HepG2 (cell line): ENCODE measurements around the gene LYPD3. TPM values are rescaled to one million over a fixed set of nuclear protein-coding genes. Genes with fewer than 3 reads are reported as not detected.

Experiments
- ARHGAP35 ChIP-seq: sonication (generic); formaldehyde crosslinking; IDR thresholded peaks from 2 replicates; pipeline ENCODE4 v1.9.0; 2022; ENCODE audit warnings: mild to moderate bottlenecking, inconsistent platforms, moderate library complexity, missing genetic modification reagents, borderline replicate concordance
- HDAC6 ChIP-seq: fragments of 200-600 bp; sonication (generic); IDR thresholded peaks from 2 replicates; pipeline ENCODE4 v1.7.0; 2017; ENCODE audit warnings: mild to moderate bottlenecking, antibody characterized with exemption, low read length, low read depth
- HMG20A ChIP-seq: IDR thresholded peaks from 2 replicates; pipeline ENCODE4 v1.6.1; 2016; ENCODE audit warnings: borderline replicate concordance
- MEIS1 ChIP-seq: sonication (generic); formaldehyde crosslinking; IDR thresholded peaks from 2 replicates; pipeline ENCODE4 v1.9.0; 2021; ENCODE audit warnings: mild to moderate bottlenecking, missing genetic modification reagents, moderate library complexity, borderline replicate concordance
- MIER2 ChIP-seq: IDR thresholded peaks from 2 replicates; pipeline ENCODE4 v1.6.1; 2016; ENCODE audit warnings: missing biosample characterization, missing genetic modification reagents
- MTF1 ChIP-seq: sonication (generic); formaldehyde crosslinking; IDR thresholded peaks from 2 replicates; pipeline ENCODE4 v1.5.0; 2020; ENCODE audit warnings: missing genetic modification reagents
- PAF1 ChIP-seq: IDR thresholded peaks from 2 replicates; pipeline ENCODE4 v1.6.1; 2016; ENCODE audit warnings: missing genetic modification reagents, missing compliant biosample characterization
- POLR2G ChIP-seq: fragments of 200-400 bp; formaldehyde crosslinking; IDR thresholded peaks from 2 replicates; pipeline ENCODE4 v1.6.1; 2018; ENCODE audit warnings: mild to moderate bottlenecking, low read depth, low read length, moderate library complexity
- PRPF4 ChIP-seq: fragments of 200-400 bp; formaldehyde crosslinking; IDR thresholded peaks from 2 replicates; pipeline ENCODE4 v1.6.1; 2016; ENCODE audit warnings: low read length, low read depth; ENCODE audit not compliant: poor library complexity, severe bottlenecking
- SOX13 ChIP-seq, 3 experiments: fragments of 450-650 bp in 1 of 3; sonication (generic) in 1 of 3; formaldehyde crosslinking in 1 of 3; IDR thresholded peaks in 2 of 3; conservative IDR thresholded peaks in 1 of 3; 2 replicates each; pipeline versions ENCODE4 v1.5.0 to v1.6.1; 2016 to 2020; ENCODE audit warnings: antibody characterized with exemption in 1 of 3, mild to moderate bottlenecking in 1 of 3, missing compliant biosample characterization in 1 of 3, missing genetic modification reagents in 1 of 3, moderate library complexity in 1 of 3
- TFAP4 ChIP-seq: sonication (generic); IDR thresholded peaks from 2 replicates; pipeline ENCODE4 v1.6.1; 2016; ENCODE audit warnings: low read depth, borderline replicate concordance
- ZFP37 ChIP-seq: sonication (generic); formaldehyde crosslinking; IDR thresholded peaks from 2 replicates; pipeline ENCODE4 v1.4.0; 2020; ENCODE audit warnings: missing genetic modification reagents, borderline replicate concordance
- ZNF18 ChIP-seq: sonication (generic); formaldehyde crosslinking; IDR thresholded peaks from 2 replicates; pipeline ENCODE4 v1.8.0; 2022; ENCODE audit warnings: mild to moderate bottlenecking, missing genetic modification reagents; ENCODE audit not compliant: insufficient replicate concordance
- ZNF205 ChIP-seq: IDR thresholded peaks from 2 replicates; pipeline ENCODE4 v1.6.1; 2018; ENCODE audit warnings: missing biosample characterization, missing genetic modification reagents
- ZNF484 ChIP-seq: sonication (generic); formaldehyde crosslinking; IDR thresholded peaks from 2 replicates; pipeline ENCODE4 v1.5.1; 2020; ENCODE audit warnings: mild to moderate bottlenecking, low read depth, missing genetic modification reagents, borderline replicate concordance
- ZNF563 ChIP-seq: sonication (generic); formaldehyde crosslinking; IDR thresholded peaks from 2 replicates; pipeline ENCODE4 v1.8.0; 2022; ENCODE audit warnings: mild to moderate bottlenecking, moderate library complexity, missing genetic modification reagents
- ZNF724P ChIP-seq: sonication (generic); formaldehyde crosslinking; IDR thresholded peaks from 2 replicates; pipeline ENCODE4 v1.8.0; 2022; ENCODE audit warnings: missing genetic modification reagents, borderline replicate concordance
- polyA plus RNA-seq, 8 experiments: library from polyadenylated mRNA; depleted of rRNA in 3 of 8; stranded (reverse) in 7 of 8; unstranded in 1 of 8; fragments of >200 nt; fragmentation: Illumina TruSeq in 4 of 8; extraction: Trizol in 4 of 8; gene quantifications; 2 replicates each; pipeline versions ENCODE4 v1.2.1 to v1.2.3, GENCODE V29; 2011 to 2016; ENCODE audit warnings: low read depth in 4 of 8, missing spikeins in 1 of 8, mixed read lengths in 1 of 8; ENCODE audit not compliant: insufficient read depth in 1 of 8
- total RNA-seq, 5 experiments: library from RNA; depleted of rRNA; stranded (reverse); fragments of >200 nt; fragmentation: Illumina TruSeq; extraction: Trizol; gene quantifications; 2 replicates each; pipeline ENCODE4 v1.2.3, GENCODE V29; 2016; ENCODE audit warnings: low read depth in 1 of 5
- TF ChIP-seq, protein P1 (sequence below), 2 experiments: fragments of 450-650 bp in 1 of 2; sonication (generic) in 1 of 2; formaldehyde crosslinking in 1 of 2; IDR thresholded peaks; 2 replicates each; pipeline versions ENCODE4 v1.6.1 to v1.8.0; 2016 to 2022; ENCODE audit warnings: antibody characterized with exemption in 1 of 2, mild to moderate bottlenecking in 1 of 2, missing genetic modification reagents in 1 of 2

Gene LYPD3
- total and polyA plus RNA-seq, 2 of the 13 experiments (the other 11 are each of a cell fraction or from before 2014, with no cell fraction given) = 0.51 to 1.5 TPM

- TF ChIP-seq ZNF724P (no peak), POLR2G (peak; percentile 34; the same call in 1 of the 2 replicates), ZNF205 (no peak), ZNF18 (CRISPR knock-in tag) (no peak), PAF1 (CRISPR knock-in tag) (no peak), MIER2 (CRISPR knock-in tag) (no peak), MTF1 (no peak), MEIS1 (CRISPR knock-in tag) (peak; percentile 65; the same call in 1 of the 2 replicates), PRPF4 (no peak), ZNF484 (no peak), ZFP37 (peak; percentile 43; the same call in 1 of the 2 replicates), ZNF563 (CRISPR knock-in tag) (no peak), ARHGAP35 (CRISPR knock-in tag) (no peak), HMG20A (CRISPR knock-in tag) (peak; percentile 41; the same call in 1 of the 2 replicates), HDAC6 (no peak), TFAP4 (peak; percentile 17; the same call in 1 of the 2 replicates), SOX13 (IDR thresholded peaks at IDR 0.05) (no peak), SOX13 (CRISPR knock-in tag; conservative IDR thresholded peaks at IDR 0.05 in 1 of 2, IDR thresholded peaks at IDR 0.05 in 1 of 2) (peak in 1 of 2 experiments; percentile 56; a peak in 1 of 4 replicates)
- TF ChIP-seq, protein P1, sequence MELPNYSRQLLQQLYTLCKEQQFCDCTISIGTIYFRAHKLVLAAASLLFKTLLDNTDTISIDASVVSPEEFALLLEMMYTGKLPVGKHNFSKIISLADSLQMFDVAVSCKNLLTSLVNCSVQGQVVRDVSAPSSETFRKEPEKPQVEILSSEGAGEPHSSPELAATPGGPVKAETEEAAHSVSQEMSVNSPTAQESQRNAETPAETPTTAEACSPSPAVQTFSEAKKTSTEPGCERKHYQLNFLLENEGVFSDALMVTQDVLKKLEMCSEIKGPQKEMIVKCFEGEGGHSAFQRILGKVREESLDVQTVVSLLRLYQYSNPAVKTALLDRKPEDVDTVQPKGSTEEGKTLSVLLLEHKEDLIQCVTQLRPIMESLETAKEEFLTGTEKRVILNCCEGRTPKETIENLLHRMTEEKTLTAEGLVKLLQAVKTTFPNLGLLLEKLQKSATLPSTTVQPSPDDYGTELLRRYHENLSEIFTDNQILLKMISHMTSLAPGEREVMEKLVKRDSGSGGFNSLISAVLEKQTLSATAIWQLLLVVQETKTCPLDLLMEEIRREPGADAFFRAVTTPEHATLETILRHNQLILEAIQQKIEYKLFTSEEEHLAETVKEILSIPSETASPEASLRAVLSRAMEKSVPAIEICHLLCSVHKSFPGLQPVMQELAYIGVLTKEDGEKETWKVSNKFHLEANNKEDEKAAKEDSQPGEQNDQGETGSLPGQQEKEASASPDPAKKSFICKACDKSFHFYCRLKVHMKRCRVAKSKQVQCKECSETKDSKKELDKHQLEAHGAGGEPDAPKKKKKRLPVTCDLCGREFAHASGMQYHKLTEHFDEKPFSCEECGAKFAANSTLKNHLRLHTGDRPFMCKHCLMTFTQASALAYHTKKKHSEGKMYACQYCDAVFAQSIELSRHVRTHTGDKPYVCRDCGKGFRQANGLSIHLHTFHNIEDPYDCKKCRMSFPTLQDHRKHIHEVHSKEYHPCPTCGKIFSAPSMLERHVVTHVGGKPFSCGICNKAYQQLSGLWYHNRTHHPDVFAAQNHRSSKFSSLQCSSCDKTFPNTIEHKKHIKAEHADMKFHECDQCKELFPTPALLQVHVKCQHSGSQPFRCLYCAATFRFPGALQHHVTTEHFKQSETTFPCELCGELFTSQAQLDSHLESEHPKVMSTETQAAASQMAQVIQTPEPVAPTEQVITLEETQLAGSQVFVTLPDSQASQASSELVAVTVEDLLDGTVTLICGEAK (IDR thresholded peaks at IDR 0.05) = no peak
- TF ChIP-seq, protein P1 (CRISPR knock-in tag; IDR thresholded peaks at IDR 0.05) = no peak
These were observed 33.6 kb upstream of the LYPD3 start (continued) for GRCh38 chr19:43499042-43499441.
